Pancreas (tissue), 10 donors: Measurements from ENCODE around the gene KRT7. TPM values are rescaled to one million over a fixed set of nuclear protein-coding genes. Genes with fewer than 3 reads are reported as not detected.

Source experiments
- ATAC-seq, 4 donors: fragments of 200-7000 bp; cut with Tn5 transposase; one replicate each; pipeline versions ENCODE4 v1.8.0 to v1.9.1; 2020; ENCODE audit warnings: mild to moderate bottlenecking in 4 of 4, moderate library complexity in 4 of 4
- DNase-seq, 6 donors: peaks; one replicate each; pipeline ENCODE4 v3.0.0-alpha.2; 2020
- FAIRE-seq: peaks from 2 replicates; lab custom pipeline; 2012; peaks lifted over from hg19 to GRCh38; lab: Jason Lieb, UNC
- H3K27ac ChIP-seq, 4 donors: fragments of 200-600 bp; sonication (generic); 1 replicate in 3 of 4; 2 replicates in 1 of 4; pipeline versions ENCODE4 v1.5.0 to v1.8.0; 2020
- H3K27me3 ChIP-seq, 4 donors: fragments of 200-600 bp; one replicate each; pipeline ENCODE4 v1.8.0; 2021
- H3K36me3 ChIP-seq, 3 donors: fragments of 200-600 bp; sonication (generic) in 1 of 3; one replicate each; pipeline versions ENCODE4 v1.5.0 to v1.8.0; 2020 to 2021
- H3K4me1 ChIP-seq, 3 donors: fragments of 200-600 bp; one replicate each; pipeline ENCODE4 v1.8.0; 2021
- H3K4me3 ChIP-seq, 4 donors: fragments of 200-600 bp; sonication (generic) in 2 of 4; one replicate each; pipeline versions ENCODE4 v1.5.0 to v1.8.0; 2020 to 2021
- H3K9me3 ChIP-seq, 4 donors: fragments of 200-600 bp; one replicate each; pipeline ENCODE4 v1.8.0; 2021
- WGBS, 2 donors: extraction: QIAGEN DNeasy Blood & Tissue Kit; methylation state at CpG; one replicate each; pipeline ENCODE4 v1.1.7; 2013; 5-methylcytosine and 5-hydroxymethylcytosine counted together
- intact Hi-C, 3 donors: fragments of 100-400 bp; cut with DNase I; formaldehyde crosslinking; loops; one replicate each; pipeline versions ENCODE4 v1.11.1 to v1.14.2; 2022
- polyA plus RNA-seq, 2 donors: library from polyadenylated mRNA; stranded (reverse); fragments of 200-250 nt; gene quantifications; one replicate each; pipeline ENCODE4 v1.2.3, GENCODE V29; 2013
- total RNA-seq, 6 donors: library from RNA; stranded (reverse); fragmentation: NEBNext Ultra II Directional in 4 of 6; extraction: Animal tissue kit (Norgen Biotek cat#: 25700) in 4 of 6; gene quantifications; one replicate each; pipeline versions ENCODE4 v1.2.1 to v1.2.4, GENCODE V29; 2021 to 2023
- TF ChIP-seq, protein P1 (sequence below), 4 donors: fragments of 200-600 bp; sonication (generic) in 3 of 4; IDR thresholded peaks; one replicate each; pipeline versions ENCODE4 v1.5.0 to v1.8.0; 2021; ENCODE audit warnings: antibody characterized with exemption in 4 of 4
- donor health status: healthy with polysubstance abuse.
- donor health status: DM: no; HTN: no; CAD: no; lungs with moderate emphysema.
- donor health status: DM: no; HTN: no; CAD: no.
- donor health status: control.
- donor health status: control.
- donor health status: Bipolar disorder and iron deficiency.
- donor health status: DM: yes; HTN: yes; CAD: no.
- donor health status: DM: no; HTN: no; CAD: no.
- donor health status: DM: no; HTN: no; CAD: no.
- donor health status: DM: yes; HTN: yes; CAD: no.

KRT7 gene
- total and polyA plus RNA-seq, 8 donors = 57.5 to 336 (median 116) TPM

GRCh38 chr12:52277486-52278245 lies 44.6 kb downstream of the KRT7 start:
- no peak overlapping the region for H3K4me3 ChIP-seq
- H3K27ac ChIP-seq = no peak overlapping the region
- H3K4me1 ChIP-seq = peaks cover 0 to 20% (median 4%) of the 10 kb centered on the region in 3 donors
- H3K9me3 ChIP-seq = no peaks in the 10 kb centered on the region
- DNase-seq (peak in 3 of 6 donors; percentile 14 to 75 (median 70)), FAIRE-seq (no peak), ATAC-seq (peak in 1 of 4 donors; percentile 63)
- H3K36me3 ChIP-seq = no peaks in the 10 kb centered on the region
- 44 to 72% methylated on average over 9 of the region's 9 CpGs for WGBS, 2 donors
- intact Hi-C loops = loop anchor here in 1 of 3 donors (10.0 kb wide), 1 partner anchor 63 kb away; no protein-coding TSS in a partner anchor
- TF ChIP-seq, protein P1, sequence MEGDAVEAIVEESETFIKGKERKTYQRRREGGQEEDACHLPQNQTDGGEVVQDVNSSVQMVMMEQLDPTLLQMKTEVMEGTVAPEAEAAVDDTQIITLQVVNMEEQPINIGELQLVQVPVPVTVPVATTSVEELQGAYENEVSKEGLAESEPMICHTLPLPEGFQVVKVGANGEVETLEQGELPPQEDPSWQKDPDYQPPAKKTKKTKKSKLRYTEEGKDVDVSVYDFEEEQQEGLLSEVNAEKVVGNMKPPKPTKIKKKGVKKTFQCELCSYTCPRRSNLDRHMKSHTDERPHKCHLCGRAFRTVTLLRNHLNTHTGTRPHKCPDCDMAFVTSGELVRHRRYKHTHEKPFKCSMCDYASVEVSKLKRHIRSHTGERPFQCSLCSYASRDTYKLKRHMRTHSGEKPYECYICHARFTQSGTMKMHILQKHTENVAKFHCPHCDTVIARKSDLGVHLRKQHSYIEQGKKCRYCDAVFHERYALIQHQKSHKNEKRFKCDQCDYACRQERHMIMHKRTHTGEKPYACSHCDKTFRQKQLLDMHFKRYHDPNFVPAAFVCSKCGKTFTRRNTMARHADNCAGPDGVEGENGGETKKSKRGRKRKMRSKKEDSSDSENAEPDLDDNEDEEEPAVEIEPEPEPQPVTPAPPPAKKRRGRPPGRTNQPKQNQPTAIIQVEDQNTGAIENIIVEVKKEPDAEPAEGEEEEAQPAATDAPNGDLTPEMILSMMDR (IDR thresholded peaks at IDR 0.05) = no peak
- no peaks in the 10 kb centered on the region for H3K27me3 ChIP-seq

DNA sequence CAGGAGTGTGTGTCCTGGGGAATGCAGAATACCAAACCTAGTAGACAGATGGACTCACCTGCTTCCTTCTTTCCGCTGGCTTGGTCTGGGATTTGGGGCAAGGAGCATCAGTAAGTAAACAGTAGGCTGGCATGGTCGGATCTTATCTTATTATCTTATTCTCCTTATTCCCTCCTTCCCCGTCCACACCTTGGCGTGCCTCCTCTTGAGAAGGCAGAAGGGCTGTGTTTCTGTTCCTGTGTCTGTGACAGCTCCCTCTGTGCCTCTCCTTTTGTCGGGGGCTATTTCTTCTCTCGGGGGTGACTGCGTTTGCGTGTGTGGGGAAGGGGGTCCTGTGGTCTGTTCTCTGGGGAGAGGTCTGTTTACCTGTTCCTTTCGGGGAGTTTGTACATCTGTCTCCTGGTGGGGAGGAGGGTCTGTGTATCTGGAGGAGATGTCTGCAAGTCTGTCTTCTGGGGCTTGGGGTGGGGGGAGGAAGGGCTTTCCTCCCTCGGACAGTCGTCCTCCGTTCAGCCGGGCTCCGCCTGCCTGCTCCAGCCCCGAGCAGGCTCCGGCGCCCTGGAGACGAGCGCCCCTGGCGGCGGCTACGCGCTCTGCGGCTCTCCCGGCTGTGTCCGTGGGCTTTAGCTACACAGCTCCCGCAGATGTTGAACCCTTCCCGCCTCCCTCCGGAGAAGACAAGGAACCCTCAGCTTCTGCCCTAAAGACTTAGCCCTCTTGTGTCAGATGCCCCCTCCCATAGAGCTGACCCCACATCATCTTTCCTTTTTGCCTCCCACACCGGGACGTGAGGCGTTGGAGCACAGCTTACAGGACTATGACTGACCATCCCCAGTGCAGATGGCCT lies 45.8 kb downstream of the KRT7 start:
- Histone ChIP-seq H3K27ac (peak overlapping the region in 3 of 4 donors; percentile 60 to 77 (median 74)), H3K4me1 (peaks cover 0 to 20% (median 4%) of the 10 kb centered on the region in 3 donors), H3K27me3 (no peaks in the 10 kb centered on the region), H3K4me3 (peak overlapping the region in 2 of 4 donors; percentile 12 to 24), H3K9me3 (no peaks in the 10 kb centered on the region), H3K36me3 (no peaks in the 10 kb centered on the region)
- DNase-seq = peak; percentile 71 to 98 (median 89)
- ATAC-seq = peak; percentile 90 to 95 (median 92)
- WGBS, 2 donors = 14 to 25% methylated on average over 23 to 32 of the region's 32 CpGs
- intact Hi-C loops = loop anchor here in 1 of 3 donors (10.0 kb wide), 1 partner anchor 64 kb away; no protein-coding TSS in a partner anchor
- TF ChIP-seq, protein P1 (IDR thresholded peaks at IDR 0.05) = peak; percentile 96 to 98 (median 96)
- no peak for FAIRE-seq

GRCh38 chr12:52279422-52280318 lies 46.6 kb downstream of the KRT7 start:
- peak overlapping the region; percentile 36 to 77 (median 67) for H3K27ac ChIP-seq
- H3K4me1 ChIP-seq = peaks cover 0 to 20% (median 4%) of the 10 kb centered on the region in 3 donors
- intact Hi-C loops = loop anchor here in 1 of 3 donors (10.0 kb wide), 1 partner anchor 65 kb away; no protein-coding TSS in a partner anchor
- FAIRE-seq = no peak
- DNase-seq = peak in 1 of 6 donors; percentile 10
- H3K4me3 ChIP-seq = no peak overlapping the region
- WGBS, 2 donors = 82 to 84% methylated on average over 14 of the region's 14 CpGs
- H3K9me3 ChIP-seq = no peaks in the 10 kb centered on the region
- ATAC-seq = no peak
- TF ChIP-seq, protein P1 (IDR thresholded peaks at IDR 0.05) = no peak
- H3K36me3 ChIP-seq = no peaks in the 10 kb centered on the region
- H3K27me3 ChIP-seq = no peaks in the 10 kb centered on the region

DNA sequence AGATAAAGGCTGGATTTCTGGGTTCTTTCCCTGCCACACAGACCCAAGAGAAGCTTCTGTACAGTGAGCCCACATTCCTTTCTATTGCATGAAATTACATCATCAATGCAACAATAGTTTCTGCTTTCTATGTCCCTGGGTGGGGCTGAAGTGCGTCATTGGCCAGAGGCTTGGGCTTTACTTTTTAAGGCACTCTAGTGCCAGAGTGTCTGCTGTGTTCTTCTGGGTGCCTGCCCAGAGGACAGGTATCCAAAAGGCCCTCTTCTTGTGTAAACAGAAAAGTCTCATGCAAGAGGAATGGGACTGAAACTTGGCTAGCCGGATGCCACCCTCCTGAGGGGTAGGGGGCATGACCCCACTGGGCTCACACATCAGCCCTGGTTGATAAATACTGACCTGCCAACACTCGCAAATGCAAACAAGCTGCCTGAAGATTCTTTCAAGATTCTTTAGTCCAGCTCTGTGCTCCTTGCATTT lies 47.3 kb downstream of the KRT7 start:
- WGBS, 2 donors = 45 to 49% methylated on average over 3 of the region's 3 CpGs
- TF ChIP-seq, protein P1 (IDR thresholded peaks at IDR 0.05) = no peak
- Histone ChIP-seq H3K27ac (peak overlapping the region; percentile 36 to 77 (median 67)), H3K9me3 (no peaks in the 10 kb centered on the region), H3K4me1 (peaks cover 0 to 20% (median 4%) of the 10 kb centered on the region in 3 donors), H3K36me3 (no peaks in the 10 kb centered on the region), H3K4me3 (no peak overlapping the region), H3K27me3 (no peaks in the 10 kb centered on the region)
- DNase-seq (peak in 4 of 6 donors; percentile 51 to 80 (median 60)), FAIRE-seq (peak; percentile 74), ATAC-seq (peak; percentile 56 to 72 (median 61))
- intact Hi-C loops = no loop called here
